Measurements from ENCODE around the gene PBX3.
A peak's percentile ranks its signal among the peaks of the same experiment; 100 is the strongest.

Gene PBX3

DNA sequence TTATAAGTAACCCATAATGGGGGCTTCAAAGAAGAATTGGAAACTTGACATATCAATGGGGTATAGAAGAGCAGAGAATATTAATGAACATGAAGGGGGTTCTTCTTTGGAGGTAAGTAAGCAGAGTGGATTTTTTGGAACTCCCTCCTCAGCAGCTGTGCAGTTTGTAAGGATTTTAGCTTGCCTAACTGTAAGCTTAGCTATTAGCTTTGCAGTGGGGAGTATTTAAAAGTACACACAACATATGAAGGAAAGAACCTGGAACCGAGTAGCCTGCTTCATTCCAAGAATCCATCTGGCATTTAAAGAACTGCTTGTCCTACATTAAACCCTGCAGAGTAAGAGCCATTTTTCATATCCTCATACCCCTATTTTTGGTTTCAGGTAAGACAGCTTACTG is 2.2 kb upstream of the PBX3 start:
- peaks cover 12% of the 10 kb centered on the region for H3K27me3 ChIP-seq (ENCODE audit: control insufficient read depth, low read length)
- H3F3A ChIP-seq (ENCODE audit: control insufficient read depth, insufficient read depth) = peaks cover 9% of the 10 kb centered on the region; the same call in 1 of the 2 replicates
- peak overlapping the region; percentile 77; the same call in 1 of the 2 replicates for H3K4me3 ChIP-seq (ENCODE audit: low read length)
- no peak overlapping the region for H3K27ac ChIP-seq (ENCODE audit: low read depth, low read length)
- H3K4me1 ChIP-seq (ENCODE audit: control insufficient read depth, low read length) = peaks cover 33% of the 10 kb centered on the region
- no peaks in the 10 kb centered on the region for H3K9me3 ChIP-seq (ENCODE audit: control insufficient read depth, insufficient read depth, low read length)
- no peaks in the 10 kb centered on the region for H3K9me2 ChIP-seq (replicated peaks; ENCODE audit: control insufficient read depth, low read length)
- TF ChIP-seq EZH2phosphoT487 (IDR thresholded peaks at IDR 0.05; ENCODE audit: borderline replicate concordance, low read length) = no peak
- TF ChIP-seq, protein P1, sequence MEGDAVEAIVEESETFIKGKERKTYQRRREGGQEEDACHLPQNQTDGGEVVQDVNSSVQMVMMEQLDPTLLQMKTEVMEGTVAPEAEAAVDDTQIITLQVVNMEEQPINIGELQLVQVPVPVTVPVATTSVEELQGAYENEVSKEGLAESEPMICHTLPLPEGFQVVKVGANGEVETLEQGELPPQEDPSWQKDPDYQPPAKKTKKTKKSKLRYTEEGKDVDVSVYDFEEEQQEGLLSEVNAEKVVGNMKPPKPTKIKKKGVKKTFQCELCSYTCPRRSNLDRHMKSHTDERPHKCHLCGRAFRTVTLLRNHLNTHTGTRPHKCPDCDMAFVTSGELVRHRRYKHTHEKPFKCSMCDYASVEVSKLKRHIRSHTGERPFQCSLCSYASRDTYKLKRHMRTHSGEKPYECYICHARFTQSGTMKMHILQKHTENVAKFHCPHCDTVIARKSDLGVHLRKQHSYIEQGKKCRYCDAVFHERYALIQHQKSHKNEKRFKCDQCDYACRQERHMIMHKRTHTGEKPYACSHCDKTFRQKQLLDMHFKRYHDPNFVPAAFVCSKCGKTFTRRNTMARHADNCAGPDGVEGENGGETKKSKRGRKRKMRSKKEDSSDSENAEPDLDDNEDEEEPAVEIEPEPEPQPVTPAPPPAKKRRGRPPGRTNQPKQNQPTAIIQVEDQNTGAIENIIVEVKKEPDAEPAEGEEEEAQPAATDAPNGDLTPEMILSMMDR (IDR thresholded peaks at IDR 0.05; ENCODE audit: low read depth, low read length, poor library complexity, severe bottlenecking) = no peak
- peaks cover 19% of the 10 kb centered on the region for H3K36me3 ChIP-seq (ENCODE audit: control insufficient read depth, low read length)
- H3K79me2 ChIP-seq (ENCODE audit: control insufficient read depth, low read length) = peaks cover 25% of the 10 kb centered on the region
- 0 out of 2 replicates have a peak, but pooled peaks cover 7% of the 10 kb centered on the region for H4K20me1 ChIP-seq (ENCODE audit: control insufficient read depth, insufficient read depth, low read depth, low read length)
- H3K4me2 ChIP-seq (ENCODE audit: low read length) = no peak overlapping the region

GRCh38 chr9:125745682-125746016 is 1.5 kb upstream of the PBX3 start:
- peaks cover 36% of the 10 kb centered on the region for H3K4me1 ChIP-seq (ENCODE audit: control insufficient read depth, low read length)
- H3K9me2 ChIP-seq (replicated peaks; ENCODE audit: control insufficient read depth, low read length) = no peaks in the 10 kb centered on the region
- H3K4me2 ChIP-seq (ENCODE audit: low read length) = peak overlapping the region; percentile 87
- H3K79me2 ChIP-seq (ENCODE audit: control insufficient read depth, low read length) = peaks cover 30% of the 10 kb centered on the region
- no peak overlapping the region for H3K27ac ChIP-seq (ENCODE audit: low read depth, low read length)
- H3K4me3 ChIP-seq (ENCODE audit: low read length) = peak overlapping the region; percentile 77
- 0 out of 2 replicates have a peak, but pooled peaks cover 11% of the 10 kb centered on the region for H4K20me1 ChIP-seq (ENCODE audit: control insufficient read depth, insufficient read depth, low read depth, low read length)
- peaks cover 25% of the 10 kb centered on the region for H3K36me3 ChIP-seq (ENCODE audit: control insufficient read depth, low read length)
- peaks cover 12% of the 10 kb centered on the region for H3K27me3 ChIP-seq (ENCODE audit: control insufficient read depth, low read length)
- peaks cover 14% of the 10 kb centered on the region; the same call in 1 of the 2 replicates for H3F3A ChIP-seq (ENCODE audit: control insufficient read depth, insufficient read depth)
- no peaks in the 10 kb centered on the region for H3K9me3 ChIP-seq (ENCODE audit: control insufficient read depth, insufficient read depth, low read length)
- TF ChIP-seq EZH2phosphoT487 (IDR thresholded peaks at IDR 0.05; ENCODE audit: borderline replicate concordance, low read length) = no peak
- TF ChIP-seq, protein P1 (IDR thresholded peaks at IDR 0.05; ENCODE audit: low read depth, low read length, poor library complexity, severe bottlenecking) = no peak

GRCh38 chr9:125746017-125746773 is 978 bp upstream of the PBX3 start:
- H3K4me2 ChIP-seq (ENCODE audit: low read length) = peak overlapping the region; percentile 87
- H3K79me2 ChIP-seq (ENCODE audit: control insufficient read depth, low read length) = peaks cover 31% of the 10 kb centered on the region
- peaks cover 14% of the 10 kb centered on the region; the same call in 1 of the 2 replicates for H3F3A ChIP-seq (ENCODE audit: control insufficient read depth, insufficient read depth)
- peaks cover 12% of the 10 kb centered on the region for H3K27me3 ChIP-seq (ENCODE audit: control insufficient read depth, low read length)
- peaks cover 28% of the 10 kb centered on the region for H3K36me3 ChIP-seq (ENCODE audit: control insufficient read depth, low read length)
- H3K4me1 ChIP-seq (ENCODE audit: control insufficient read depth, low read length) = peaks cover 38% of the 10 kb centered on the region
- no peak for TF ChIP-seq EZH2phosphoT487 (IDR thresholded peaks at IDR 0.05; ENCODE audit: borderline replicate concordance, low read length)
- TF ChIP-seq, protein P1 (IDR thresholded peaks at IDR 0.05; ENCODE audit: low read depth, low read length, poor library complexity, severe bottlenecking) = no peak
- 0 out of 2 replicates have a peak, but pooled peaks cover 11% of the 10 kb centered on the region for H4K20me1 ChIP-seq (ENCODE audit: control insufficient read depth, insufficient read depth, low read depth, low read length)
- H3K9me3 ChIP-seq (ENCODE audit: control insufficient read depth, insufficient read depth, low read length) = no peaks in the 10 kb centered on the region
- no peaks in the 10 kb centered on the region for H3K9me2 ChIP-seq (replicated peaks; ENCODE audit: control insufficient read depth, low read length)
- H3K4me3 ChIP-seq (ENCODE audit: low read length) = peak overlapping the region; percentile 77
- peak overlapping the region; percentile 71 for H3K27ac ChIP-seq (ENCODE audit: low read depth, low read length)
